Measurements from ENCODE around the gene FADS2.

- TF ChIP-seq CTCF (IDR thresholded peaks at IDR 0.05) (no peak), POLR2AphosphoS5 (IDR thresholded peaks at IDR 0.05) (no peak), POLR2A (IDR thresholded peaks at IDR 0.05) (no peak), EP300 (IDR thresholded peaks at IDR 0.05) (no peak)
These were observed 73.3 kb downstream of the FADS2 start for GRCh38 chr11:61901397-61901796.
